HCT116 (cell line): Measurements from ENCODE around the gene LZTS3. TPM values are rescaled to one million over a fixed set of nuclear protein-coding genes. Genes with fewer than 3 reads are reported as not detected.

ENCODE experiments used
- ATAC-seq: fragments of 200-7000 bp; cut with Tn5 transposase; 2 replicates; pipeline ENCODE4 v1.9.1; 2020; ENCODE audit warnings: mild to moderate bottlenecking, moderate library complexity
- BruUV-seq: library from RNA; stranded (reverse); fragments of 400-500 nt; replicated peaks from 2 replicates; lab custom pipeline; 2021; lab: Mats Ljungman, UMichigan
- CTCF ChIA-PET: fragments of 300-600 bp; sonication (Branson Sonifier 250); formaldehyde crosslinking; loops from one replicate; lab custom pipeline; 2021; ENCODE audit warnings: antibody characterized with exemption; lab: Charles Lee
- POLR2A ChIA-PET: fragments of 300-600, 350-600 bp; sonication (Branson Sonifier 250); formaldehyde crosslinking; loops from one replicate; lab custom pipeline; 2021; ENCODE audit warnings: antibody characterized with exemption; lab: Charles Lee
- RAD21 ChIA-PET, 2 experiments: fragments of 300-600 bp; sonication (Branson Sonifier 250); formaldehyde crosslinking; loops; one replicate each; lab custom pipeline; 2023; ENCODE audit warnings: low total read pairs in 2 of 2; ENCODE audit not compliant: uncharacterized antibody in 2 of 2, unreplicated experiment in 2 of 2, low non-redundant PET in 1 of 2; lab: Charles Lee
- DNase-seq: peaks from one replicate; pipeline ENCODE4 v3.0.0-alpha.2; 2010; ENCODE audit warnings: low read depth, low spot score
- H2AFZ ChIP-seq: fragments of 200-600 bp; shearing (Covaris generic), sonication (generic); 2 replicates; pipeline ENCODE4 v1.6.1; 2017; ENCODE audit warnings: low read depth, mixed run types, mixed read lengths, antibody characterized with exemption, low read length; ENCODE audit not compliant: poor library complexity, severe bottlenecking
- H3K27ac ChIP-seq: 2 replicates; pipeline ENCODE4 v1.5.1; 2012; ENCODE audit warnings: low read depth, low read length
- H3K27me3 ChIP-seq: fragments of 200-600 bp; sonication (generic); 2 replicates; pipeline ENCODE4 v1.6.1; 2016; ENCODE audit warnings: mixed run types, low read length, mixed read lengths; ENCODE audit not compliant: insufficient read depth
- H3K36me3 ChIP-seq, 2 experiments: fragments of 200-500 bp in 1 of 2; fragments of 200-600 bp in 1 of 2; sonication (Bioruptor generic) in 1 of 2; sonication (generic) in 1 of 2; 2 replicates each; pipeline versions ENCODE4 v1.5.1 to v1.6.1; 2014 to 2016; ENCODE audit warnings: low read length in 2 of 2, inconsistent platforms in 1 of 2, mixed read lengths in 1 of 2, mixed run types in 1 of 2; ENCODE audit not compliant: insufficient read depth in 2 of 2, control insufficient read depth in 1 of 2
- H3K4me1 ChIP-seq, 2 experiments: fragments of 200-600 bp in 1 of 2; sonication (generic) in 1 of 2; 2 replicates each; pipeline versions ENCODE4 v1.5.1 to v1.6.1; 2012 to 2017; ENCODE audit warnings: low read length in 2 of 2, inconsistent platforms in 1 of 2, mild to moderate bottlenecking in 1 of 2, mixed read lengths in 1 of 2, mixed run types in 1 of 2, moderate library complexity in 1 of 2; ENCODE audit not compliant: insufficient read depth in 2 of 2, control insufficient read depth in 1 of 2
- H3K4me2 ChIP-seq: fragments of 200-600 bp; sonication (generic); 2 replicates; pipeline ENCODE4 v1.6.1; 2017; ENCODE audit warnings: mixed run types, low read length, mixed read lengths
- H3K4me3 ChIP-seq, 2 experiments: fragments of 200-600 bp in 1 of 2; sonication (generic) in 1 of 2; replicated peaks in 1 of 2; 2 replicates each; pipeline ENCODE4 v1.5.1; 2011 to 2016; ENCODE audit warnings: low read length in 2 of 2, control low read depth in 1 of 2, low read depth in 1 of 2, mild to moderate bottlenecking in 1 of 2, mixed read lengths in 1 of 2, mixed run types in 1 of 2
- H3K79me2 ChIP-seq: fragments of 200-600 bp; sonication (generic); 2 replicates; pipeline ENCODE4 v1.6.1; 2017; ENCODE audit warnings: mild to moderate bottlenecking, mixed run types, low read length, moderate library complexity, mixed read lengths; ENCODE audit not compliant: insufficient read depth
- H3K9ac ChIP-seq: fragments of 200-600 bp; sonication (generic); 2 replicates; pipeline ENCODE4 v1.6.1; 2016; ENCODE audit warnings: low read length, mixed read lengths
- H3K9me2 ChIP-seq: fragments of 200-600 bp; sonication (generic), shearing (Covaris generic); 2 replicates; pipeline ENCODE4 v1.6.1; 2017; ENCODE audit warnings: mixed run types, mild to moderate bottlenecking, moderate library complexity; ENCODE audit not compliant: insufficient read depth
- H3K9me3 ChIP-seq, 2 experiments: fragments of 200-500 bp in 1 of 2; fragments of 200-600 bp in 1 of 2; sonication (Bioruptor generic) in 1 of 2; sonication (generic) in 1 of 2; 2 replicates each; pipeline ENCODE4 v1.6.1; 2014 to 2017; ENCODE audit warnings: low read length in 2 of 2, mixed read lengths in 2 of 2, inconsistent platforms in 1 of 2, low read depth in 1 of 2, mild to moderate bottlenecking in 1 of 2, mixed run types in 1 of 2, moderate library complexity in 1 of 2; ENCODE audit not compliant: control insufficient read depth in 1 of 2, insufficient read depth in 1 of 2
- H4K20me1 ChIP-seq: fragments of 200-600 bp; sonication (generic), shearing (Covaris generic); 2 replicates; pipeline ENCODE4 v1.6.1; 2017; ENCODE audit warnings: mixed run types, mild to moderate bottlenecking, moderate library complexity; ENCODE audit not compliant: insufficient read depth
- CBX3 ChIP-seq: IDR thresholded peaks from 2 replicates; pipeline ENCODE4 v1.6.1; 2012; ENCODE audit warnings: low read depth
- CEBPB ChIP-seq: IDR thresholded peaks from 2 replicates; pipeline ENCODE4 v1.6.1; 2012; ENCODE audit warnings: low read depth
- EGR1 ChIP-seq: IDR thresholded peaks from 2 replicates; pipeline ENCODE4 v1.6.1; 2012; ENCODE audit warnings: low read depth
- EZH2phosphoT487 ChIP-seq: fragments of 200-600 bp; IDR thresholded peaks from 2 replicates; pipeline ENCODE4 v1.6.1; 2018; ENCODE audit warnings: antibody characterized with exemption, borderline replicate concordance
- JUND ChIP-seq: IDR thresholded peaks from 2 replicates; pipeline ENCODE4 v1.6.1; 2012
- POLR2A ChIP-seq: IDR thresholded peaks from 2 replicates; pipeline ENCODE4 v1.7.0; 2011; ENCODE audit warnings: borderline replicate concordance; ENCODE audit not compliant: insufficient read depth, insufficient read length; ENCODE audit errors: extremely low read depth
- POLR2AphosphoS5 ChIP-seq: IDR thresholded peaks from 2 replicates; pipeline ENCODE4 v1.6.1; 2011; ENCODE audit warnings: mild to moderate bottlenecking, low read depth, low read length, moderate library complexity
- RAD21 ChIP-seq: IDR thresholded peaks from 2 replicates; pipeline ENCODE4 v1.6.1; 2012; ENCODE audit warnings: low read depth, mild to moderate bottlenecking
- SIN3A ChIP-seq: IDR thresholded peaks from 2 replicates; pipeline ENCODE4 v1.6.1; 2012; ENCODE audit warnings: low read depth
- SP1 ChIP-seq: IDR thresholded peaks from 2 replicates; pipeline ENCODE4 v1.6.1; 2012; ENCODE audit warnings: low read depth
- SRF ChIP-seq: IDR thresholded peaks from 2 replicates; pipeline ENCODE4 v1.6.1; 2012; ENCODE audit warnings: low read depth
- TCF7L2 ChIP-seq: IDR thresholded peaks from 2 replicates; pipeline ENCODE4 v1.7.0; 2011; ENCODE audit warnings: borderline replicate concordance, inconsistent platforms; ENCODE audit not compliant: insufficient read depth, insufficient read length; ENCODE audit errors: extremely low read depth
- YY1 ChIP-seq: IDR thresholded peaks from 2 replicates; pipeline ENCODE4 v1.6.1; 2011; ENCODE audit warnings: low read length, low read depth, moderate library complexity, mild to moderate bottlenecking; ENCODE audit not compliant: insufficient replicate concordance; ENCODE audit errors: extremely low read depth
- ZFX ChIP-seq: fragments of 450-650 bp; IDR thresholded peaks from 2 replicates; pipeline ENCODE4 v1.6.1; 2017
- ZNF274 ChIP-seq: fragments of 200-500 bp; sonication (Bioruptor generic); IDR thresholded peaks from 2 replicates; pipeline ENCODE4 v1.6.1; 2014; ENCODE audit warnings: mild to moderate bottlenecking, low read depth, low read length, inconsistent platforms
- intact Hi-C: fragments of 100-400 bp; cut with micrococcal nuclease; formaldehyde crosslinking; loops from 2 replicates; pipeline ENCODE4 v1.10.0; 2022
- total RNA-seq: library from RNA; stranded (reverse); gene quantifications from one replicate; pipeline ENCODE4 v1.2.1, GENCODE V29; 2021; ENCODE audit not compliant: unreplicated experiment
- TF ChIP-seq, protein P1 (sequence below): IDR thresholded peaks from 2 replicates; pipeline ENCODE4 v1.6.1; 2012; ENCODE audit warnings: low read depth
- TF ChIP-seq, protein P2 (sequence below): IDR thresholded peaks from 2 replicates; pipeline ENCODE4 v1.6.1; 2011; ENCODE audit warnings: mild to moderate bottlenecking, low read length, moderate library complexity; ENCODE audit not compliant: insufficient replicate concordance; ENCODE audit errors: extremely low read depth
- TF ChIP-seq, protein P3 (sequence below), 3 experiments: fragments of 200-600 bp in 1 of 3; sonication (generic) in 1 of 3; IDR thresholded peaks in 2 of 3; conservative IDR thresholded peaks in 1 of 3; 2 replicates each; pipeline ENCODE4 v1.5.1; 2012 to 2017; ENCODE audit warnings: low read depth in 2 of 3, low read length in 2 of 3, antibody characterized with exemption in 1 of 3, borderline replicate concordance in 1 of 3, control low read depth in 1 of 3, mild to moderate bottlenecking in 1 of 3, mixed read lengths in 1 of 3, mixed run types in 1 of 3, moderate library complexity in 1 of 3; ENCODE audit not compliant: insufficient read depth in 1 of 3

The LZTS3 gene
- total RNA-seq, 1 experiment from 2014 or later, result 5.2 TPM

DNA sequence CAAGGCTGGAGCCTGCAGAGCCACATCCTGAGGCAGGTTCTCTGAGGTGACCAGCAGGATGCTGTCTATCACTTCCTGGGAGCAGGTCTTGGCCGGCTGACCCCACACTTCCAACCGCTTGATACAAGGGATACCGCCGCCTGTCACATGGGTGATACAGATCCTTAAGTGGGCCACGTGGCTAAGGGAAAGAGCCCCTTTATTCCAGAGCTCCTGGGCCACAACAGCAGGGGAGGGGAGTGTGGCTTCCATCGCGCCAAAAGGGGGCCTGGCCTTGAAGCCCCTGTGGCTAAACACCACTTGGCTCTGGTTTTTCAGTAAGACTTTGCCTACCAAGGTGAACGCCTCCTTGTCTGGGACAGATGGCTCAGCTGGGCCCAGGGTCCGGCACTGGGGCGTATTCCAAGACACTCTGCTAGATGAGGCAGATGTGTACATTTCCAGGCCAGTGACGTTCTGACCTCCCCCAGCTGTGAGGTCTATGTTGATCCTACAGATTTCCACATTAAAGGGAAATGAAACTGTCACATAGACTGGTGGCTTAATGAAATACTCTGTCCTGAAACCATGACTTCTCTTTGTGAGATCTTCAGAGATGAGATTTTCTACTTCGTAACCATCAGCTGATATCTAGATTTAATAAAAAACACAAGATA, 51.3 kb downstream of the LZTS3 start:
- no peak for ATAC-seq
- DNase-seq, result no peak
- H2AFZ ChIP-seq, result no peak overlapping the region
- no peak overlapping the region for H3K4me3 ChIP-seq
- BruUV-seq, result TSS peak; percentile 30
- no peaks in the 10 kb centered on the region for H4K20me1 ChIP-seq
- no peak overlapping the region for H3K9ac ChIP-seq
- ChIA-PET RAD21 (no interaction called here), CTCF (no interaction called here), POLR2A (no interaction called here)
- TF ChIP-seq POLR2A (no peak), SRF (no peak), EGR1 (no peak), CBX3 (no peak), ZNF274 (no peak), POLR2AphosphoS5 (no peak), ZFX (no peak), JUND (no peak), TCF7L2 (no peak), RAD21 (no peak), SP1 (no peak), SIN3A (no peak), YY1 (no peak), CEBPB (no peak), EZH2phosphoT487 (no peak)
- TF ChIP-seq, protein P1, sequence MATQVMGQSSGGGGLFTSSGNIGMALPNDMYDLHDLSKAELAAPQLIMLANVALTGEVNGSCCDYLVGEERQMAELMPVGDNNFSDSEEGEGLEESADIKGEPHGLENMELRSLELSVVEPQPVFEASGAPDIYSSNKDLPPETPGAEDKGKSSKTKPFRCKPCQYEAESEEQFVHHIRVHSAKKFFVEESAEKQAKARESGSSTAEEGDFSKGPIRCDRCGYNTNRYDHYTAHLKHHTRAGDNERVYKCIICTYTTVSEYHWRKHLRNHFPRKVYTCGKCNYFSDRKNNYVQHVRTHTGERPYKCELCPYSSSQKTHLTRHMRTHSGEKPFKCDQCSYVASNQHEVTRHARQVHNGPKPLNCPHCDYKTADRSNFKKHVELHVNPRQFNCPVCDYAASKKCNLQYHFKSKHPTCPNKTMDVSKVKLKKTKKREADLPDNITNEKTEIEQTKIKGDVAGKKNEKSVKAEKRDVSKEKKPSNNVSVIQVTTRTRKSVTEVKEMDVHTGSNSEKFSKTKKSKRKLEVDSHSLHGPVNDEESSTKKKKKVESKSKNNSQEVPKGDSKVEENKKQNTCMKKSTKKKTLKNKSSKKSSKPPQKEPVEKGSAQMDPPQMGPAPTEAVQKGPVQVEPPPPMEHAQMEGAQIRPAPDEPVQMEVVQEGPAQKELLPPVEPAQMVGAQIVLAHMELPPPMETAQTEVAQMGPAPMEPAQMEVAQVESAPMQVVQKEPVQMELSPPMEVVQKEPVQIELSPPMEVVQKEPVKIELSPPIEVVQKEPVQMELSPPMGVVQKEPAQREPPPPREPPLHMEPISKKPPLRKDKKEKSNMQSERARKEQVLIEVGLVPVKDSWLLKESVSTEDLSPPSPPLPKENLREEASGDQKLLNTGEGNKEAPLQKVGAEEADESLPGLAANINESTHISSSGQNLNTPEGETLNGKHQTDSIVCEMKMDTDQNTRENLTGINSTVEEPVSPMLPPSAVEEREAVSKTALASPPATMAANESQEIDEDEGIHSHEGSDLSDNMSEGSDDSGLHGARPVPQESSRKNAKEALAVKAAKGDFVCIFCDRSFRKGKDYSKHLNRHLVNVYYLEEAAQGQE, result no peak
- TF ChIP-seq, protein P2, sequence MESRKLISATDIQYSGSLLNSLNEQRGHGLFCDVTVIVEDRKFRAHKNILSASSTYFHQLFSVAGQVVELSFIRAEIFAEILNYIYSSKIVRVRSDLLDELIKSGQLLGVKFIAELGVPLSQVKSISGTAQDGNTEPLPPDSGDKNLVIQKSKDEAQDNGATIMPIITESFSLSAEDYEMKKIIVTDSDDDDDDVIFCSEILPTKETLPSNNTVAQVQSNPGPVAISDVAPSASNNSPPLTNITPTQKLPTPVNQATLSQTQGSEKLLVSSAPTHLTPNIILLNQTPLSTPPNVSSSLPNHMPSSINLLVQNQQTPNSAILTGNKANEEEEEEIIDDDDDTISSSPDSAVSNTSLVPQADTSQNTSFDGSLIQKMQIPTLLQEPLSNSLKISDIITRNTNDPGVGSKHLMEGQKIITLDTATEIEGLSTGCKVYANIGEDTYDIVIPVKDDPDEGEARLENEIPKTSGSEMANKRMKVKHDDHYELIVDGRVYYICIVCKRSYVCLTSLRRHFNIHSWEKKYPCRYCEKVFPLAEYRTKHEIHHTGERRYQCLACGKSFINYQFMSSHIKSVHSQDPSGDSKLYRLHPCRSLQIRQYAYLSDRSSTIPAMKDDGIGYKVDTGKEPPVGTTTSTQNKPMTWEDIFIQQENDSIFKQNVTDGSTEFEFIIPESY, result no peak
- TF ChIP-seq, protein P3, sequence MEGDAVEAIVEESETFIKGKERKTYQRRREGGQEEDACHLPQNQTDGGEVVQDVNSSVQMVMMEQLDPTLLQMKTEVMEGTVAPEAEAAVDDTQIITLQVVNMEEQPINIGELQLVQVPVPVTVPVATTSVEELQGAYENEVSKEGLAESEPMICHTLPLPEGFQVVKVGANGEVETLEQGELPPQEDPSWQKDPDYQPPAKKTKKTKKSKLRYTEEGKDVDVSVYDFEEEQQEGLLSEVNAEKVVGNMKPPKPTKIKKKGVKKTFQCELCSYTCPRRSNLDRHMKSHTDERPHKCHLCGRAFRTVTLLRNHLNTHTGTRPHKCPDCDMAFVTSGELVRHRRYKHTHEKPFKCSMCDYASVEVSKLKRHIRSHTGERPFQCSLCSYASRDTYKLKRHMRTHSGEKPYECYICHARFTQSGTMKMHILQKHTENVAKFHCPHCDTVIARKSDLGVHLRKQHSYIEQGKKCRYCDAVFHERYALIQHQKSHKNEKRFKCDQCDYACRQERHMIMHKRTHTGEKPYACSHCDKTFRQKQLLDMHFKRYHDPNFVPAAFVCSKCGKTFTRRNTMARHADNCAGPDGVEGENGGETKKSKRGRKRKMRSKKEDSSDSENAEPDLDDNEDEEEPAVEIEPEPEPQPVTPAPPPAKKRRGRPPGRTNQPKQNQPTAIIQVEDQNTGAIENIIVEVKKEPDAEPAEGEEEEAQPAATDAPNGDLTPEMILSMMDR (IDR thresholded peaks at IDR 0.05 in 2 of 3, conservative IDR thresholded peaks at IDR 0.05 in 1 of 3; ENCODE audit: borderline replicate concordance in 1 of 3, insufficient read depth in 1 of 3, low read depth in 2 of 3, low read length in 2 of 3), result no peak
- no peak overlapping the region for H3K4me2 ChIP-seq
- H3K27me3 ChIP-seq, result no peaks in the 10 kb centered on the region
- H3K79me2 ChIP-seq, result peaks cover 8% of the 10 kb centered on the region
- H3K9me2 ChIP-seq, result no peaks in the 10 kb centered on the region
- no peak overlapping the region for H3K27ac ChIP-seq
- H3K4me1 ChIP-seq, result peaks cover 0 to 4% of the 10 kb centered on the region in 2 experiments; a peak in 1 of 4 replicates
- intact Hi-C loops, result no loop called here
- peaks cover 7 to 12% of the 10 kb centered on the region in 2 experiments; a peak in 3 of 4 replicates for H3K36me3 ChIP-seq
- no peaks in the 10 kb centered on the region; a peak in 1 of 4 replicates for H3K9me3 ChIP-seq
